Activated gamma-delta T cell (primary cell): ENCODE measurements around the gene CDH11.

Source experiments
- DNase-seq: peaks from one replicate; lab custom pipeline; 2025; lab: John Stamatoyannopoulos, UW
- total RNA-seq, 2 donors: gene quantifications; one replicate each; lab custom pipeline; 2026; lab: John Stamatoyannopoulos, UW

CDH11 gene
- 0 to 0.17 reads per million in 2 donors for total RNA-seq

DNA sequence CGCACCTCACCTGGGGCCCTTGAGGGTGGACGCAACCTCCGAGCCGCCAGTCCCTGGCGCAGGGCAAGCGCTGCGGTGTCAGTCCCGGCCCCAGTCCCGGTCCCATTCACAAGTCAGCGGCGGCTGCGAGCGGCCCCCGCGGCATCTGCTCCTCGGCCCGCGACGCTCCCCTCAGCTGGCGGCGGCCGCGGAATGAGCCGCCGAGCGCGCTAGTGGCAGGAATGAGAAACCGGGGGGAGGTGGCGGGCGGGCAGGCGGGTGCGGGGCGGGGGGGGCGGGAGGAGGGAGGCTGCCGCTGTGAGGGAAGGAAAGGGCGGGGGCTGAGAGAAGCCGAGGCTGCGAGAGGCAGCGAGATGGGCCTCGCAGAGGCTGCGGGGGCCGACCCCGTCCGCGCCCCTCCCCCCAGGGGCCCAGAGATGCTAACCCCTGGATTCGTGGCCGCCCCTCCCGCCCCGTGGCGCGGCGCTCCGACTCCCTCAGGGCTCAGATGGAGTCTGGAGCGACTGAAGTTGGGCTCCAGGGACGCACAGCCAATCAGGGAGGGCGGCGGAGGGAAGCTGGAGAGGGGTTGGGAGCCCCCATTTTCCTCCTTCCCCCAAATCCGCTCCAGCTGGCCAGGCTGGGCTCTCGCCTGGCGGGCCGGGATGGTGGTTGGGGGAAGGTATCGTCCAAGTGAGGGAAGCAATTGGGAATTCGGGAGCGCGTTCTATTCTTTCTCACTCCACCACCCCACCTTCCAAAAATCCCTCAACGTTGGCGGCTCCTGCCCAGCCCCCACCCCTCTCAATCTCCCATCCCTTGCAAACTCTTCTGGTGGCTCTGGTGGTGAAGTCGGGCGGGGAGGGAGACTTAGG, at the start of gene CDH11:
Gene CDH11, minus strand, starts transcription at position 194 of the 854 bp plus-strand sequence. CDS start 117,194 bp downstream, outside the sequence.
- no peak for DNase-seq

GRCh38 chr16:65154321-65154720, 32.5 kb upstream of the CDH11 start:
- DNase-seq: no peak

GRCh38 chr16:65153365-65154105, 31.7 kb upstream of the CDH11 start:
- no peak for DNase-seq

- no peak for DNase-seq
Measured at GRCh38 chr16:65148804-65149203, 26.9 kb upstream of the CDH11 start.

DNA sequence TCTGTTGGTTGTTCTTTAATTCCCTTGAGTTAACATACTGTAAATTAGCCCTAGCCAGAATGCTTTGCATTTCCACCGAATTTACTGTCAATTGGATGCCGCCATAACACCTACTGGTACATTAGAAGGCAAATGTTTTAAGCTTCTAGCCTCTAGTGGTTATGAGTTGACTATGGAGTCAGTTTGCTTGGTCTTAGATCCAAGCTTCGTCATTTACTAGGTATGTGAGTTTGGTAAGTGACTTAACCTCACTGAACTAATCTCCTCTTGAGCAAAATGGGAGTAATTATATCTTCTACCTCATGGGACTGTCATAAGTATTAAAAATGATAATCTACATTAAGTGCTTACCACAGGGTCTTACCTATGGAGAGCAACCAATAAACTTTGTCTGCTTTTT, 20.4 kb upstream of the CDH11 start:
- no peak for DNase-seq

DNA sequence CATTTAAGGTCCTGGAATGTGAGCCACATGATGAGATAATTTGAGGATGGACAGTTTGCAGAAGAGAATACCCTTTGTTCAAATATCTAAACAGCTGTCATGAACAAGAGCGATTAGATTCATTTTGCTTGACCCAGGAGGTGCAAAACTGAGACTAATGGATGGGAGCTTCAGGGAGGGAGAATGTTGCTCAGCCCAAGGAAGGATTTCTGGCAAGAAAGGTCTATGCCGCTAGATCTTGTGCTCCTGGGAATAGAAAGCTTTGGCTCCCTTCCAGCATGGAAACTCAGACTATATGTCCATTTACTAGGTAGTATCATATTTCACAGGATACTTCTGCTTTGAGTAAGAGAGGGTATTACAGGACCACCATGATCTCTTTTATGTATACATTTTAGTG, 14.8 kb upstream of the CDH11 start:
- DNase-seq: no peak

- no peak for DNase-seq
Measured at GRCh38 chr16:65126845-65127624, 5.2 kb upstream of the CDH11 start.

DNA sequence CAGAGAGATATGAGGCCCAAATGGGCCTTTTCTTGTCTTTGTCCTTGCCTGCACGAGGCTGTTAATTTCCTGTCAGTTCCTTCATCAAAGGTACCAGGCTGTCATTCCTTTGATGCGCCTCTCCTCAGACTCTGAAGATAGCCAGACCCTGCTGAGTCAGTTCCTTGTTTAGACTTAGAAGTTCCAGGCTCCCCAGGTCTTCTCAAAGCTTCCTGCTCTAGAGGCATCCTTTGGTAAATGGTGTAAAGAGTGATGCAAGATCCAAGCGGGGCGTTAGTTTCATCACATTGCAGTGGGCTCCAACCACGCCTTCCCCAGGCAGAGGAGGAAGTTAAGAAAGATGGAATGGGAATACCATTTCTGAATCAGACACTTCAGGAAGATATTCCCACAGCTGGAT, 4.0 kb upstream of the CDH11 start:
- no peak for DNase-seq

GRCh38 chr16:65125322-65125721, 3.5 kb upstream of the CDH11 start:
- DNase-seq: no peak

GRCh38 chr16:65124596-65124995, 2.7 kb upstream of the CDH11 start:
- no peak for DNase-seq

DNA sequence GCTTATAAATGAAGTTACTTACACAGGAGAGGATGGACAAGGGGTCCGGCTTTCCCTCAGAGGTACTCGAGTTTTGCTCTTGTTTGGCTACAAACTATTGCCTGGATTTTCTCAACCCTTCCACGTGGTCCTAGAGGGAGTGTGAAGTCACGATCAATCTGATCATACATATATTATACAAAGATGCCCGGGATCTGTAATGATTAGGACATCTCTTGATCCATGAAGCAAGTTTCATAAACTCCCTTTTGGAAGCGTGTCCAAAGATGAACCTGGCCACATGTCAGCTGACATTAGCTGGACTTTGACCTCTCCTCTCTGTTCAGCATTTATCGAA, 2.3 kb upstream of the CDH11 start:
- DNase-seq: no peak

DNA sequence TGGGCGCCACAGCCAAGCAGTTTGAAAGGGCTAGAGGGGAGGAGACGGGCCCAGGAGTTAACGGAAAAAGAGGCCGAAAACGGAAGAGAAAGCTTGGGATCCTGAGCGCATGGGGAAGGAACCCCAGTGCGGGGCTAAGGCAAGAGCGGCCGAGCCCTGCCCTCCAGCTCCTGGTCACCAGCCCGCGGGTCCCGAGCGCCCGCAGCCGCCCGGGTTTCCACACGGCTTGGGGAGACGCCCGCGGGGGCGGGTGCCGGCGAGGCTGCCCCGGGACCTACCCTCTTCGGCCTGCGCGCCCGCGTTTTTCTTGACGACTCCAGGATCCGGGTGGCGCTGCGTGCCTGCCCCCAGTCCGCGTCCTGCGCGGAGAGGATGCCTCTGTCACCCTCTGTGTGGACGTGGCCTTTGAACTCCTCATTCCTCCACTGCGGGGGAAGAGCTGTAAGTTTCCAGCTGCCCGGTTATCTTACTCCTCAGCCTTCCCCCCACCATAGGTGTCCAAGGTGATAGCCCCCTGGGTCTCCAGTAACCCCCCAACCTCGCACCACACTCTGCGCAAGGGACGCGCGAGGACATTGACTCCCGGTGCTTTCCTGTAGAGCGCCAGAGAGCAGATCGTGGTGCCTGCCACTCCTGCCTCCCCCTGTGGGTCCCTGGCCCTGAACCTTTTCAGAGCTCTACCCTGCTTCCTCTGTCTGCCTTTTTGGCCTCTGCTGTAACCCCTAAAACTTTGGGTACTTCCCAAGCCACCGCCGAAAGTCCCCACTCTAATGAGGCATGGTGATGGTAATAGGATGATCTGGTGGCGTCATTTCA, 1.7 kb upstream of the CDH11 start:
- no peak for DNase-seq

GRCh38 chr16:65122724-65123395, 997 bp upstream of the CDH11 start:
- DNase-seq: peak; percentile 13

GRCh38 chr16:65120831-65121721, 787 bp downstream of the CDH11 start:
- DNase-seq: no peak

GRCh38 chr16:65120461-65120830, 1.4 kb downstream of the CDH11 start:
- no peak for DNase-seq

DNA sequence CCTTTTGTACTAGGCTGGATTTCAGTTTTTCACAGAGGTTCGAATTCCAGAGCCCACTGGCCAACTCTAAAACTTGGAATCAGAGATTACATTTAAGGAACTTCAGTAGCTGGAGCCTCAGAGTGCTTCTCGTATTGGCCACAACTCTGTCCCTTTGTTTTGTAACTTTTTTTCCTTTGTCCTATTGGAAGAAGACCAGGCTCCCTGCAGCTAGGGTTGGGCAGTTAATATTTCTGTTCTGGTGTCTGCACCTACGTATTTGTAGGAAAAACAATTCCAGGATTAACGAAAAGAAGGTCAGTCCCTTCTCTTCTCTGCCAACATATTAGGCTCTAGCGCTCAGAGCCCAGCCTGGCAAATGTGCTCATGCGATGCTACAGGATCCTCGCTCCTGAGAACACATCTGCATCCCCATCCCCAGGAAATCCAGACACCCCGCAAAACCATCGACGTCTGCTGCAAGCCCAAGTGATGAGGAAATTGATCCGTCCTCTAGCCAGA, 1.9 kb downstream of the CDH11 start:
- DNase-seq: no peak

DNA sequence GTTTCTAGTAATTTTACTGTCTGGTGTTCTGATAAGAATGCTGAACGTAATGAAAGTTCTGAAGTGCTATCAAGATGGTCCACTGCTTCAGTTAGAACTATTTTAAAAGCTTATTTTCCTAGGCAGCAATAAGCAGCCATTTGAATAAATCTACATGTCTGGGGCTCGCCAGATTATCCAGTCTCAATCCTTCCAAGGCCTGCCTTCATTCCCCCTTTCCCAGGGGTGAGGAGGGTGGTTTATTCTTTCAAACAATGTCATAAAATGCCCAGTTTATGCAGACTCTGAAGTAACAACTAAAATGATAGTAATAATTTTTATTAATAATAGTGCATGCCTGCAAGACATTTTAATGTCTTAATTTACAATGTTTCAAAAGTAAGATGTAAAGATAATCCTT, 2.4 kb downstream of the CDH11 start:
- no peak for DNase-seq

GRCh38 chr16:65118871-65119270, 3.0 kb downstream of the CDH11 start:
- DNase-seq: no peak

DNA sequence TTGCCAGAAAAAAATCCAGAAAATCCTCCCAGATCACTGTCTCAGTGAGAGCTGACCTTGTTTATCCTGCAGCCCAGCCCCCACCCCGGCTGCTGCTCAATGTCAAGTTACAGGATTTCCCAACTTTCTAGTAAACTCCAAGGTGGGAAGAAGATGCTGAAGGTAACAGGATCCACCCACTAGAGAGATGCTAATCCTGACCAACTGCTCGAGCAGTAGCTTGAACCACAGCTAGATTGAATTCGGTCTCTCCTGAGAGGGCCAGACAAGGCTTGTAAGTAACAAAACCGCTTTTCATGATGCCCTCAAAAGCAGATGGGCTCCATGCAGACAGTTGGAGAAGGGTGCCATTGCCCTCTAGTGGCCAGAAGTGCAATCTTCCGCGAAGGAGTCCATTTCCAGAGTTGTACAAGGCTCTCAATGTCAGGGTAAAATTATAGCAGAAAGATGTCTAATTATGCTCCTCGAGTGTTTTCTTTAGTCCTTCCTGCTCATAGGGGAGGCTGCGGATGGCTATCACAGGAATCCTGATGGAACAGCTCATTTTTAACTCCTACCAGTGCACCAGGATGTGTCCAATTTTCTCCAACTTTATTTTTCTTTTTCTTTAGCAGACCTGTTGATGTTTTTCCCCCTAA, 3.9 kb downstream of the CDH11 start:
- DNase-seq: no peak
